GM12878 (cell line): Measurements from ENCODE around the gene RMDN3. TPM values are rescaled to one million over a fixed set of nuclear protein-coding genes. Genes with fewer than 3 reads are reported as not detected.
A peak's percentile ranks its signal among the peaks of the same experiment; 100 is the strongest.

Experiments
- ATAC-seq: fragments of 200-7000 bp; cut with Tn5 transposase; 3 replicates; pipeline ENCODE4 v1.9.1; 2020; ENCODE audit warnings: mild to moderate bottlenecking, moderate library complexity
- BruUV-seq: library from RNA; stranded (reverse); fragments of 400-500 nt; replicated peaks from 2 replicates; lab custom pipeline; 2021; lab: Mats Ljungman, UMichigan
- CTCF ChIA-PET: fragments of 300-600 bp; sonication (Branson Sonifier 250); formaldehyde crosslinking; extraction: SDS; loops from one replicate; lab custom pipeline; 2021; ENCODE audit warnings: inconsistent platforms; lab: Yijun Ruan, JAX
- POLR2A ChIA-PET: fragments of 350-600 bp; formaldehyde crosslinking; extraction: SDS; loops from one replicate; lab custom pipeline; 2021; ENCODE audit warnings: inconsistent platforms; lab: Charles Lee
- RAD21 ChIA-PET: fragments of 300-600 bp; sonication (Branson Sonifier 250); formaldehyde crosslinking; loops from one replicate; lab custom pipeline; 2023; ENCODE audit warnings: antibody characterized with exemption; ENCODE audit not compliant: unreplicated experiment; lab: Charles Lee
- SMC1A ChIA-PET: fragments of 300-600 bp; sonication (Branson Sonifier 250); formaldehyde crosslinking; loops from one replicate; lab custom pipeline; 2023; ENCODE audit not compliant: unreplicated experiment, uncharacterized antibody; lab: Charles Lee
- DNase-seq: peaks from one replicate; pipeline ENCODE4 v3.0.0-alpha.2; 2011; ENCODE audit warnings: low read depth, low spot score
- FAIRE-seq: peaks from 3 replicates; lab custom pipeline; 2011; peaks lifted over from hg19 to GRCh38; lab: Jason Lieb, UNC
- H2AFZ ChIP-seq: 2 replicates; pipeline ENCODE4 v1.6.0; 2011; ENCODE audit warnings: low read depth, low read length, control low read depth; ENCODE audit not compliant: control insufficient read depth
- H3K27ac ChIP-seq: 2 replicates; pipeline ENCODE4 v1.5.1; 2011; ENCODE audit warnings: control low read depth; ENCODE audit not compliant: control insufficient read depth, insufficient read depth
- H3K27me3 ChIP-seq, 2 experiments: replicated peaks in 1 of 2; 2 replicates each; pipeline versions ENCODE4 v1.6.0 to v1.6.1; 2011; ENCODE audit warnings: low read length in 1 of 2; ENCODE audit not compliant: control insufficient read depth in 2 of 2, insufficient read depth in 2 of 2
- H3K36me3 ChIP-seq, 2 experiments: 2 replicates each; pipeline ENCODE4 v1.5.1; 2011; ENCODE audit warnings: low read length in 1 of 2; ENCODE audit not compliant: control insufficient read depth in 2 of 2, insufficient read depth in 2 of 2
- H3K4me1 ChIP-seq: 2 replicates; pipeline ENCODE4 v1.6.1; 2011; ENCODE audit warnings: mild to moderate bottlenecking, low read length, moderate library complexity, mixed read lengths; ENCODE audit not compliant: control insufficient read depth, insufficient read depth
- H3K4me2 ChIP-seq: 2 replicates; pipeline ENCODE4 v1.6.0; 2011; ENCODE audit warnings: control low read depth; ENCODE audit not compliant: control insufficient read depth, insufficient read depth
- H3K4me3 ChIP-seq: fragments of 200-600 bp; sonication (generic); 2 replicates; pipeline ENCODE4 v1.5.1; 2016
- H3K79me2 ChIP-seq: 2 replicates; pipeline ENCODE4 v1.6.0; 2011; ENCODE audit warnings: low read length; ENCODE audit not compliant: control insufficient read depth, insufficient read depth
- H3K9ac ChIP-seq: 2 replicates; pipeline ENCODE4 v1.8.0; 2011; ENCODE audit warnings: low read length, control low read depth, mixed read lengths; ENCODE audit not compliant: control insufficient read depth, insufficient read depth
- H3K9me3 ChIP-seq: replicated peaks from 3 replicates; pipeline ENCODE4 v1.5.1; 2011; ENCODE audit warnings: mild to moderate bottlenecking, low read length; ENCODE audit not compliant: control insufficient read depth, insufficient read depth
- H4K20me1 ChIP-seq: 2 replicates; pipeline ENCODE4 v1.6.0; 2011; ENCODE audit not compliant: control insufficient read depth, insufficient read depth
- BCL3 ChIP-seq: IDR thresholded peaks from 2 replicates; pipeline ENCODE4 v1.6.1; 2011; ENCODE audit warnings: borderline replicate concordance, low read depth, mild to moderate bottlenecking, moderate library complexity, low read length; ENCODE audit not compliant: insufficient read depth, poor library complexity, severe bottlenecking
- PKNOX1 ChIP-seq: fragments of 450-650 bp; IDR thresholded peaks from 2 replicates; pipeline ENCODE4 v1.6.1; 2016; ENCODE audit warnings: mild to moderate bottlenecking
- TCF3 ChIP-seq: IDR thresholded peaks from 2 replicates; pipeline ENCODE4 v1.6.1; 2012; ENCODE audit warnings: low read depth, mild to moderate bottlenecking, low read length, borderline replicate concordance; ENCODE audit not compliant: insufficient read depth
- WGBS: methylation state at CpG from one replicate; pipeline ENCODE4 v1.1.6; 2016; ENCODE audit warnings: low lambda C conversion rate; ENCODE audit not compliant: insufficient replicate concordance, insufficient coverage; ENCODE audit errors: missing lambda C conversion rate; 5-methylcytosine and 5-hydroxymethylcytosine counted together
- in situ Hi-C: fragments of 300-500 bp; cut with MboI; formaldehyde crosslinking; loops from 9 replicates; pipeline ENCODE4 v1.14.3; 2018; ENCODE audit warnings: mixed read lengths
- intact Hi-C: fragments of 100-400 bp; cut with micrococcal nuclease; formaldehyde crosslinking; loops from one replicate; pipeline ENCODE4 v1.14.2; 2022; ENCODE audit not compliant: unreplicated experiment
- polyA plus RNA-seq, 11 experiments: library from polyadenylated mRNA; depleted of rRNA in 4 of 11; unstranded in 6 of 11; stranded (reverse) in 5 of 11; fragments of >200 nt; fragmentation: Nextera tagmentation in 4 of 11; fragmentation: Illumina TruSeq in 1 of 11; extraction: Ambion mirVana in 4 of 11; extraction: Trizol in 1 of 11; gene quantifications; 1 replicate in 1 of 11; 2 replicates in 10 of 11; pipeline versions ENCODE4 v1.2.1 to v1.2.3, GENCODE V29; 2011 to 2016; ENCODE audit warnings: inconsistent platforms in 2 of 11, missing spikeins in 2 of 11, low read depth in 1 of 11
- total RNA-seq, 4 experiments: library from RNA; depleted of rRNA in 3 of 4; stranded (reverse); fragments of >200 nt in 3 of 4; fragmentation: Illumina TruSeq in 1 of 4; extraction: Trizol in 1 of 4; gene quantifications; 2 replicates each; pipeline versions ENCODE4 v1.2.1 to v1.2.3, GENCODE V29; 2013 to 2021

RMDN3 gene
- total and polyA plus RNA-seq, 10 of the 15 experiments (the other 5 are each of a cell fraction or from before 2014, with no cell fraction given) = 5.7 to 44.4 (median 20.3) TPM

- BruUV-seq = no TSS peak
- peak overlapping the region; percentile 15; the same call in 1 of the 2 replicates for H3K9ac ChIP-seq
- H3K36me3 ChIP-seq = peaks cover 0 to 11% of the 10 kb centered on the region in 2 experiments; a peak in 2 of 4 replicates
- no peak; the same call in 1 of the 3 replicates for ATAC-seq
- peak overlapping the region; percentile 25 for H2AFZ ChIP-seq
- H3K4me3 ChIP-seq = no peak overlapping the region
- no peaks in the 10 kb centered on the region for H4K20me1 ChIP-seq
- TF ChIP-seq BCL3 = no peak
- 0 out of 2 replicates have a peak, but pooled peaks have one; percentile 64 for TF ChIP-seq TCF3
- no peak for TF ChIP-seq PKNOX1
- ChIA-PET CTCF (interaction anchor here (1.0 to 3.1 kb wide), 12 partner anchors 9 to 102 kb away, joined by 3 to 17 read pairs (median 4); partner anchors contain the start of gene RAD51), POLR2A (interaction anchor here (0.6 to 2.7 kb wide), 9 partner anchors 8 to 461 kb away, joined by 3 to 12 read pairs (median 3); partner anchors contain the start of gene RAD51), RAD21 (interaction anchor here (0.7 to 3.3 kb wide), 4 partner anchors 12 to 102 kb away, joined by 4 to 11 read pairs (median 4); no protein-coding TSS in a partner anchor), SMC1A (interaction anchor here (0.6 to 1.3 kb wide), 8 partner anchors 14 to 91 kb away, joined by 3 to 5 read pairs (median 4); partner anchors contain the start of gene RAD51)
- intact Hi-C loops = no loop called here
- no peak for FAIRE-seq
- WGBS = 88% methylated on average over 17 of the region's 17 CpGs
- H3K9me3 ChIP-seq = no peaks in the 10 kb centered on the region
- no peak for DNase-seq
- peaks cover 32% of the 10 kb centered on the region for H3K4me1 ChIP-seq
- peak overlapping the region; percentile 65 for H3K27ac ChIP-seq
- no peaks in the 10 kb centered on the region for H3K79me2 ChIP-seq
- H3K4me2 ChIP-seq = peak overlapping the region; percentile 52
- H3K27me3 ChIP-seq = no peaks in the 10 kb centered on the region
- in situ Hi-C loops = no loop called here
These were observed 15.2 kb upstream of the RMDN3 start for GRCh38 chr15:40770147-40770721.
